Measurements from ENCODE around the gene LEMD2. TPM values are rescaled to one million over a fixed set of nuclear protein-coding genes. Genes with fewer than 3 reads are reported as not detected.

Gene LEMD2
- total RNA-seq, 2 experiments from 2014 or later, result 45.6 to 48.1 TPM

DNA sequence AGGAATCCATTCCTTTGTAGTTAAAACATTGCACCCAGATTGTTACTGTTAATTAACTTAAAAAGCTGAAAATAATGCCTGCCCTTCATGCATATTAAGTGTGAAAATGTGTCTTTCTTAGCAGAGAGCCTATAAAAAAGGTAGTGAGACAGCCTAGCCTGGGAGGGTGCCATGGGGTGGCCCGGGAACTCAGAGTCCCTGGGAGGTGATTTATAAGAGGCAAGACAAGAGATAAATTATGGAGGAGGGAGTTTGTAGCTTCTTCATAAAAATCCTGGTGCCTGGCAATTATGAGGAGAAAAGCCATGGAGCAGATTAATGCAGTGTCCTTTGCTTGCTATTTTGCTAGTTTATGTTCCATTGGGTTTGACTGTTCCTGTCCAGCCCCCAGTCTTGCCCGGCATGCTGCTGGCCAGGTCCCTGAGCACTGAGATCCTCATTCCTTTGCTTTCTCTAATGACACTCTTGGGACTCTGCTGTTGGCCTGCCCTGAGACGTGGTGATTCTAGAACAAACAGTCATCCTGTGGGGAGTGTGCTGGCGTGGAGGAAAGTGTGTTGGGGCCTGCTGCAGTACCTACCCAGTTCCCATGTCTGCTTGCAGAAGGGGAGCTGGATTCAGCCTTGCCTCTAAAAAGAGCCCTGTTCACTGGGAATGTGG, 10.7 kb upstream of the LEMD2 start:
- POLR2A ChIA-PET, result no interaction called here
- CTCF ChIA-PET, result no interaction called here

DNA sequence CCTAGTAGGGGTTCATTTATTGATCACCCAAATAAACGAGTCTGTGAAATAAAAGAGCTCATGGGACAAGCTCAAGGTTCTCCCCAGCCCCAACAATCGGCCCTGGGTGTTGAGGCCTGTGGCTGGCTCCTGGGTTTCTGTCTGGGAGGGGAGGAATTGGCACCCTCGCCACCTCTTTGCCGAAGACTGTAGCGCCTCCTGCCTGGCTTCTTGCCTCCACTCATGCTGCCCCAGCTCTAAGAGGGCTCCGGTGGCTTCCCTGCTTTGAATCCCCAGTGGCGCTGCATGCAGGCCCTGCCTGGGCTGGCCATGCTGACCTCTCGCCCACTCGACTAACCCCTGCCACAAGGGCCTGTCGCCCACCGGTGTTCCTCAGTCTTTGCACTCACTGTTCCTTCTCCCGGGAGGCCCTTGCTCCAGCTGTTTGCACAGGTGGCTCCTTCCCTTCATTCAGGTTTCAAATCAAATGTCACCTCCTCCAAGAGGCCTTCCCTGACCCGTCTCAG, 9.5 kb upstream of the LEMD2 start:
- ChIA-PET POLR2A (no interaction called here), CTCF (no interaction called here)

DNA sequence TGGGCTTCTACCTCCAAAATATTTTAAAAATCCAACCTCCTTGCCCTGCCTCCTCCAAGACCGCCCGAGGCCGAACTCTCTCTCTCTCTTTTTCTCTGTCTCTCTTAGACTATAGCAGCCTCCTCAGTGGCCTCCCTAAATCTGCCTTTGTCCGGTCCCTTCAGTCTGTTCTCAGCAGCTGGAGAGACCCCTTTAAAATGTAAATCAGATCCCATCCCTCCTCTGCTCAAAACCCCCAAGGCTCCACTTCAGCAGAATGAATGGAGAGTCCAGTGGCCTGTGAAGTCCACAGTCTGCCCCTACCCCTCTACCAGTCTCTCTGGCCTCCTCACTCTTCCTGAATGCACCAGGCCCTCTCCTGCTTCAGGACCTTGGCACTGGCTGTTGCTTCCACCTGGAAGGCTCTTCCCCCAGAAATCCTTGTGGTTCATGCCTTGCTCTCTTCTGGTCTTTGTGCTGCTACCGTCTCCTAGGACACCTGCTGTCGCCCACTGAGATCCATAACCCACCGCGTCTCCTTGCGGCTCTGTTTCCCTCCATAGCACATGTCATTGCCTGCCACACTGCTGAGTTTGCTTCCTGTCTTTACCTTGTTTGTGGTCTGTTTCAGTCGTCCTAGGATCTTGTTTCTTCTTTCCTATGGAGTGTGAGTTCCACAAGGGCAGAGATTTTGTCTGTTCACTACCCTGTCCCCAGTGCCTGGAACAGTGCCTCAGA, 8.9 kb upstream of the LEMD2 start:
- POLR2A ChIA-PET, result no interaction called here
- CTCF ChIA-PET, result no interaction called here

DNA sequence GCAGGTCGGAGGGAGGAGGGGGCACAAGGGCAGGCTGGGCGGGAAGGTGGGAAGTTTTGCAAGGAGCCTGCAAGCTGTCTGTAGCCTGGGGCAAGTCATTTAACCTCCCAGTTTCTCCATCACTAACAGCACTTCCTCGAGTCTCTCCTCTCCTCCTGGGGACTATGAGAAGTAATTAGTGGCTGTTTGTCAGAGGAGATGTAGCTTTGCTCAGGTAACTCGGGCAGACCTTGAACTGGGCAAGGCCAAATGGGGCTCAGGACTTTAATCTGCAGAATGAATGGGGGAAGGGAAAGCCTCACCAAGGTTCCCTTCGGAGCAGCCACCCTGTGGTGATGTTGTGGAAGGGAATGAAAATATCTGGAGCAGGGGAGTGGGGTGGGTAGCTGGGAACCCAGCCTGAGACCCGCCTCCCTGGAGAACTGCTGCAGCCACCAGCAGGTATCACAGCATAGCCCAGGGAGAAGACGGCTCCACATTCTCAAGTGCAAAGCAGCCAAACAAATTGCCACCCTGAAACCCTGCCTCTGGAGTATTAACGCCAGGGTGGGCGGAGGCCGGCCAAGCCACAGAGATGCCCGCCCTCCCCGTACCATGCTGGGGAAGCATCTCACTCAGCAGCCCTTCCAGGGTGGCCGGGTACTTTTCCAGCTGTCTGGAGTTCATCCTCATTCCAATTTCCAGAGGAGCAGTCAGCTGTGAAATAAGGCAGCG, 6.1 kb upstream of the LEMD2 start:
- ChIA-PET CTCF (interaction anchor here (1.8 to 1.9 kb wide), 2 partner anchors 27 to 232 kb away, joined by 4 to 6 read pairs; no protein-coding TSS in a partner anchor), POLR2A (no interaction called here)

DNA sequence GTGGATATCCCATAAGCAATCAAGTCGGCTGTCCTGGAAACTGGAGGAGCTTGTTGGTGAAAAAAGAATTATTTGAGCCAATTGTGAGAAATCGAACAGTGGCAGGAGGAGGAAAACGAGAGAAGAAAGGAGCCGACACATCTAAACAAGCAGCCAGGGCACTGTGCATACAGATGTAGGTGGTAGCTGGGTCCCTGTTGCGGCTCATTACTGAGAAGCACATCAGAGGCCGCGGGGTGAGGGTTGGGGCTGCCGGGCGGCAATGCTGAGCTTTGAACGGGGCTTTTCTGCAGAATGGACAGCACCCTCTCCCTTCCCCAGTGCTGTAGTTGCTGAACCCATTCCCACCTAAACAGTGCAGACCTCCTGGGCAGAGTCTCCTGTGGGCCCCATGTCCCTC, 4.1 kb upstream of the LEMD2 start:
- CTCF ChIA-PET, result no interaction called here
- POLR2A ChIA-PET, result interaction anchor here (0.6 kb wide), 1 partner anchor 14 kb away, joined by 3 read pairs; no protein-coding TSS in a partner anchor

DNA sequence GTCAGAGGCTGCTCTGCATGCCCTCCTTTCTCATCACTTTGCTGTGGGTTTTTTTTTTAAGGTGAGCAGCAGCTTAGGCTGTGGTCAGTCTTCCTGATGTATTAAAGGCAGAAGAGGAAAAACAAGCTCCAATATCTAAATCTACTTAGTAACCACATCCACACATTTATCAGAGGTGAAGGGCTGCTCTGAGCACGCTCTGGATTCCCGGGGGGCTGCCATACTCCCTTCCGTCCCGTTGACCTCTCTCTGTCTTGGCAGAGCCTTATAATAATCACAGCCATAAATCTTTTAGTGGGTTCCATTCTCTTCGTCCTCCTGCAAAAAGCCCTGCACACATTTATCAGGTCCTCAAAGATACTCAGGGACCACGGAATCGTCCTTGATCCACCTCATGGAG, 2.7 kb upstream of the LEMD2 start:
- CTCF ChIA-PET, result no interaction called here
- POLR2A ChIA-PET, result no interaction called here

DNA sequence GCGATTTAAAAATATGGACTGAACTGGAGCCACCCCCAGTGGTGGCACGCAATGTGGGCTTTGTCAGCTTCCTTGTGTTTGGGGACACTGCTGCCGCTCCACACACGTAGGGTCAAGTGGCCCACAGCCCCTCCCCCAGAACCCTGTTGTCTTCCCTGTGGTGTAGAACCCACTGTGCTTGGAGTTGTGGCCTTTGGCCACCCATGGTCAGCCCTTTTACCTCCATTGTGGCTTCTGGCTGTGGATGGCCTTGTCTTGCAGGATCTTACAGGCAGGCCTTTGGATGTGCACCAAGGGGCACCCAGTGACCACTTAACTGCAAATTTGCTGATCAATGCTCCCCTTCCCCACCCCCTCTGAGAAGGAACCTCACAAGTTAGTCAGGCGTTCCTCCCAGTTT, 2.0 kb upstream of the LEMD2 start:
- POLR2A ChIA-PET, result no interaction called here
- CTCF ChIA-PET, result no interaction called here

DNA sequence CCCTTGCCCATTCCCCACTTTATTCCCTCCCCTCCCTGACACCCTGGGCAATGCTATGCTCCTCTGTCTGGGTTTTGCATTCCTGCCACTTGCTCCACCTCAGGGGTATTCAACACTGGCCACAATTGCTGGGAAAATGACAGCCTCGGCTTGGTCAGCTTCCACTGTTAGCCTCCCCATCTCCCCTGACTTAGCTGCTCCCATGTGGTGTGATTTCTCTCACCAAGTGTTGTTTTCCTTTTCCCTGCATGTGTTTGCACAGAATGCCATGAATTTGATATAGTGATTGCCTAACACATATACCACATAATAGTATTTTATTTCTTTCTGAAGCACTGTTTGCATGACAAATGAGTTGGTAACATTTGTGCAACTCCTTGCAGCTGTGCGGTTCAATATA, 1.4 kb upstream of the LEMD2 start:
- POLR2A ChIA-PET, result no interaction called here
- CTCF ChIA-PET, result no interaction called here

DNA sequence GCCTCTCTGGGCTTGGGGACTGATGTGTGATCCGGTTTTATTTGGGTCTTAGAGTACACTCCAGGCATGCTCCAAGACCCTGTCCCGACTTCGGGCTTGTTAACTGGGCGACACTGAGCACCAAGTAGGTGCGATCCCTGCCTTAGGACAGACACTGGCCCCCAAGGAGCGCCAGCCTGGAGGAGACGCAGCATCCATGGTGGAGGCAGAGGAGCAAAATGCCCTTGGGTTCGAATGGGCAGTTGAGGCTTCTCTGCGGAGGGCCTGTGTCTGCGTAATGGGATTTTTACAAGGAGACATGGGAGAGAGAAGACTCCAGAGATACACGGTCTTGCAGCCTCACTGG, 593 bp upstream of the LEMD2 start:
- ChIA-PET CTCF (interaction anchor here (0.6 to 0.9 kb wide), 2 partner anchors 12 to 78 kb away, joined by 3 read pairs; partner anchors contain the start of gene UQCC2), POLR2A (no interaction called here)

DNA sequence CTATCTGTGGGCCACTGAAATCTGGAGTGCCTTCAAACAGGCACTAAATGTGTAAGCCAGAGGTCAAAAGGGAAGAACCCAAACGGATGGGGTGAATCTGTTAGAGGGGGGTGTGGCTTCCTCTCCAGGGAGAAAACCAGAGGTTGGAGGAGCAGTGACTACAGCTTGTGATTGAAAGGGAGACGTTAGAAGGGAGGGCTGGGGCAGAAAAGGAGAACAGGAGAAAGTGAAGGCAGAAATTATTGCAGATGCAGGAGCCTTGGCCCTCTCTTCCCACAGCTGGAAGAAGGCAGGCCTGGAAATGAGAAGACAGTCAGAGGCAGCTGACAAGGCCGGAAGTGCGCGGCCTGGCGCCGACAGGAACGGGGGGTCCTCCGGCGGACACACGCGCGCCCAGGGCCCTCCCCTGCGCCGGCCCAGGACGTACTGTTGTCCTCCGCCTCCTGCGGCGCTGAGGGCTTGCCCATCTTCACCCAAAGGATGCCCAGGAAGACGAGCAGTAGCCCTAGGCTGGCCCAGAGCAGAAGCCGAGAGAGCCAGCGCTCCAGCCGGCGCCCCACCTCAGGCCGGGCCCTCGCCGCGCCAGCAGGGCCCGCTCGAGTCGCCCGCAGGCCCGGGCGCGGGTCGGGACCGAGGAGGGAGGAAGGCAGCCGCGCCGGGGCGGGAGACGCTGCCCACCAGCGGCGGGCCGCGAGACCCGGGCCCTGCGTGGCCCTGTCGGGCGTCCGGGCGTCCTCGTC, 806 bp downstream of the LEMD2 start:
- POLR2A ChIA-PET, result no interaction called here
- CTCF ChIA-PET, result interaction anchor here (4.2 kb wide), 1 partner anchor 17 kb away, joined by 15 read pairs; no protein-coding TSS in a partner anchor

DNA sequence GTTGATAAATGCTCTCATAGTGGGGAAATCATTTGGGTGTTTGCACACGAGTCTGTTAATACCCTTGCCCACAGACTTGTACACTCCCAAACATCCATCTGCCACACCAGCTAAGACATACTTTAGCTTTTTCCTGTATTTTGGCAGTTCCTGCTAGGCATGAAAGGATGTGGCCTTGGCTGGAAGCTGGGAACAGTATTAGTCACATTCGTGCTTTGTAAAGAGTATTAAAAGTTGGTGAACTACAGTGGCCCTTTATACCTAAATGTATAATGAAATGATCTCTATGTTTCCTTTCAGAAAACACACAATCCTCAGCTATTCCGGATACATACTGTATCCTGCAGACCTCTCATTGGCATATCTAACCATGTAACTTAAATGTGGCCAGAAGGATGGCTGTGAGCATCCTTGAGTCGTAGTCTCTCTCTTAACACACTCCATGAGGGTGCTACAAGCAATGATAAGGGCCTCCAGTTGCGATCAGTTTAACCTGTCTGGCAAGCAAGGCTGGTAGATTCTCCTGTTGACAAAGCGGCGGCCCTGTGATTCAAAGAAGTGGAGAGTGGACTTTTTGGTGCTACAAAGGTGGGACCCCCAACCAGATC, 1.5 kb downstream of the LEMD2 start:
- ChIA-PET CTCF (interaction anchor here (4.2 kb wide), 1 partner anchor 16 kb away, joined by 15 read pairs; no protein-coding TSS in a partner anchor), POLR2A (no interaction called here)

DNA sequence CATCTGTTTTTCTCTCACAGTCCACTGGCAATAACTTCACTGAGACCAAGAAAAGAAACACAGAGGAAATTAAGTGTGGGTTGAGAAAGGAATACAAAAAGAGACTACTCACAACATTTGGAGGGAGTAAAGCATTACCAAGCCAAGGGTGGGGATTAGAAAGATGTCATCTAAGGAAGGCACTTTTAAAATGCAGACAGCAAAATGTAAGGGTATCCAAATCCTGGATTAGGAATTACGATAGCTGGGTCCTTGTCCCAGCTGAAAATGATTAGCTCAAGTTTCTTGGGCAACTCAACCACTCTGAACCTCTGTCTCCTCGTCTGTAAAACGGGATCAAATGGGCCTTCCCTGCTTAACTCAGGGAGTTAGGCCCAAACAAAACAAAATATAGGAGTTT, 2.2 kb downstream of the LEMD2 start:
- ChIA-PET POLR2A (no interaction called here), CTCF (interaction anchor here (4.2 kb wide), 1 partner anchor 15 kb away, joined by 15 read pairs; no protein-coding TSS in a partner anchor)

DNA sequence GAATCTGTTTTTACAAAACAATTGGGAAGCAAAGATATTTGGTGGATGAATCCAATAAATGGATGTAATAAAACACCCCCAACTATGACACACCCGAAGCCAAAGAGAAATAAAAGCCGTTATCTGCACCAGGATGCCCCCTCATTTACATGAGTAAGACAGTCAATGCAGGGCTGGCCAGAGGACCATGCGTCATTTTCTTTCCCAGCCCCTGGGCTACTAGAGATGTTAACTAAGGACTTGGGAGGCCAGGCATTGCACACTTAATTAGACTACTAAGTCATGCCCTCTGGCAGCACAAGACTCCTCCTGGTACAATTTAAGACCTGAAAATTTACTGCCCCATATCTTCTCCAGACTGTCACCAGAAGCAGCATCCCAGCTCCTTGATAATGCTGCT, 3.2 kb downstream of the LEMD2 start:
- ChIA-PET POLR2A (no interaction called here), CTCF (interaction anchor here (4.2 kb wide), 1 partner anchor 14 kb away, joined by 15 read pairs; no protein-coding TSS in a partner anchor)

DNA sequence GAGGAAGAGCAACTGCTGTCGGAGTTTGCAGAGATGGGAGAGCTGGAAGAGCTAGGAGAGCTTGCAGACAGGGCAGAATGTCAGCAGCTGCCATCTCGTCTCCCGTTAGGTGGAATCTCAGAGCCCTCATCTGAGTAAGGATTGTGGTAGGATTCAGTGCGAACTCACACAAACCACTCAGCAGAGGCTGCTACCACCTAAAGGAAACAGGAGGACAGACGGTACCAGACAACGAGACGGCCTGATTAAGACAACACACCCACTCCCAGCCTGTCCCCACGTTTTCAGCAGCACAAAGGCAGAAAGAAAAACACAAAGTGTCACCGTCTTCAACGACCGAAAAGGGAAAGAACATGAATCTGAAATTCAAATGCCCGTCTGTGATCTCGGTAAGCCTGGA, 4.1 kb downstream of the LEMD2 start:
- POLR2A ChIA-PET, result no interaction called here
- CTCF ChIA-PET, result interaction anchor here (1.1 to 4.2 kb wide), 2 partner anchors 13 to 243 kb away, joined by 3 to 15 read pairs; no protein-coding TSS in a partner anchor

DNA sequence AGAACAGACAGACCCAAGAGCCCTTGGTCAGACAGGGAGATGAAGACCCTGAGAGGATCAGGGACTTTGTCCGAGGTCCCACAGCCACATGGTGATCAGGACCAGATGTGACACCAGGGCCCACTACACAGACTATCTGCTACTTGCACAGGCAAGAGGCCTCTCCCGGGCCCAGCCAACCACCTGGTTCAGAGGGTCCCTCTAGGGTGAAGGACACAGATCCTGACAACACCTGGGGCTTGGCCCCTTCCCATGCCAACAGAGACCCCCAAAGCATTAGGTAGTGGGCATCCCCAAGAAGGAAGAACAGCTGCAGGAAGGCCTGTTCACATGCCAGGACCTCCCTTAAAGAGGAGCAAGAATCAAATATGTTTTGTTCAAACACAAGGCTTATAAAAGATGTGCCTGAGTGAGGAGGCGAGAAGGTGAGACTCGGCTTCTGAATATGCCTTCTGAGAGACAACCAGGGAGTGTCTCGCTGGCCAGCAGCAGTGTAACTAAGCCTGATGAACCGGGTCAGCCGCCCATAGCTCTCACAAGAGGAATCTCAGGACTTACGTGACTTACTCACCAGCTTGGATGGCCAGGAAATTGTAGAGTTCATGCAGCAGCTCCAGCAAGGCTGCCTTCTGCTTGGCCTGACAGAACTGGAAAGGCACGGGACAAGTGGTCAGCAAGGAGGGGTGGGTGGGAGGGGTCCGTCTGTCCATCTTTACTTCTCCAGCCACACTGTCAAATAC, 5.0 kb downstream of the LEMD2 start:
- ChIA-PET POLR2A (no interaction called here), CTCF (interaction anchor here (1.1 to 4.2 kb wide), 2 partner anchors 13 to 244 kb away, joined by 3 to 15 read pairs; no protein-coding TSS in a partner anchor)

DNA sequence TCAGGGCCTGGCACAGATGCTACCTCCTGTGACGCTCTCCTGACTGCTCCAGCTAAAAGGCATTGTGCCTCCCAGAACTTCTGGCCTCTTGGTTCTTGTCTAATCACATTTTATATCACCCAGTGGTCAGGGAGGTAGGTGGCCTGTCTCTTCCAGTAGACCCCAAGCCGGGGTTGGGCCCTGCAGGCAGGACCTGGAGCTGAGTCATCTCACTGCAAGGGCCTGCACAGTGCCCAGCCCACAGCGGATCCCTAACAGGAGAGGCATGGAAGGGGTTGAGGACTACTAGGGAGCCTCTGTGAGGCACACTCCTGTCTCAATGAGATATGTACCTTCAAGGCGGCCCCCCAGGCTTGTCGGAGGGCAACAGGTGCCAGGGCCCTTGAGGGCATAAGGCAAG, 6.4 kb downstream of the LEMD2 start:
- CTCF ChIA-PET, result interaction anchor here (0.6 kb wide), 1 partner anchor 11 kb away, joined by 3 read pairs; no protein-coding TSS in a partner anchor
- POLR2A ChIA-PET, result no interaction called here

DNA sequence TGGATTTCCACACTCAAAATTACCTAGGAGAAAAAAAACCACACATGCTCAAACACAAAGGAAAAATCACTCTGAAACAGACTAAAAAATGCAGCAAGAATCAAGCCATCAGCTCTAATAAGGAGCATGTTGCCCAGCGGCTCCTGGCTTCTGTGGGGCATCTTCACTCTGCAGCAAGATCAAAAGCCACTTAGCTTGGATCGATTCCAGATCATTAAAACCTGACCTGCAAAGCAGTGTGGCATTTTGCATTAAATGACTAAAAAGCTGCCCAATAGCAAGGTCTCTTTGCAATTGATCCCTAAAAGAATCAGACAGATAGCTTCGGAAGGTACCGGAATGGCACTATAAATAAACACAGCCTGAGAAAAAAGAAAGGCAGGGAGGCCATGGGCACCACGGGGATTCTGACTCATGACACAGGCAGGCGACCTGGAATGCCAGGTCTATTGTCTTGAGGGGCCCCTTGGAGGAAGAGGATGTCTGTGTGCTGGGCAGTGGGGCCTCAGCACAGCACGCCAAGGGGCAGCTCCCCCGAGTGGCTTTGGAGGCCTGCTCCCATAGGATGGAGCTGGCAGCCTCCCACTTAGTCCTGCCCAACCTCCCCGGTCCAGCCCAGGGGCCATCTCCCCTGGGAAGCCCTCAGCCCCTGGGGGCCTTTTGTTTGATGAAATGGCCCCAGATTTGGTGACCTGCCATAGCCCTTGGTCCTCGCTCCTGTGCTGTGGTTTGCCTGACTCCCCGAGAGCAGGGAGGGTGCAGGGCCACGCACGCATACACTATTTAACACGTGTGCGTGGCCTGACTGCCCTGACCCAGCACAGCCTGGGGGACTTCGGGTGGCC, 7.6 kb downstream of the LEMD2 start:
- ChIA-PET POLR2A (no interaction called here), CTCF (interaction anchor here (1.3 to 4.2 kb wide), 2 partner anchors 11 to 15 kb away, joined by 5 to 21 read pairs; no protein-coding TSS in a partner anchor)

DNA sequence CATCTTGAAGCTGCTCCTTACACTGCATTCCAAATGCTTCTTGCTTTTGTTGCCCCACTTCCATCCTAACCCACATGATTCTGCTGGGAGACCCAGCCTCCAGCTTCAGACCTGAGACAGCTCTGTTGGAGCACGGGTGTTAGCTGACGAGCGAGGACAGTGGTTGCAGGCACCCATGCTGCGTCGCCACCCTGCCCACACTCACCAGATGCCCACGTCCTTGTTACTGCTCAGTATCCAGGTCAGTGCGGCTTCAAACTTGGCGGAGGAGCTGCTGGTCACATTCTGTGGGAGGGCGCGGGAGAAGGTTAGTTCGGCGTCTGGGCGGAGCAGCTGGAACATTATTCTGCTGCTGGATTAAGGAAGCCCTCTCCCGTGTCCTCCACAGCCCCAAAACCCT, 9.0 kb downstream of the LEMD2 start:
- CTCF ChIA-PET, result interaction anchor here (1.3 to 4.2 kb wide), 2 partner anchors 10 to 13 kb away, joined by 5 to 21 read pairs; no protein-coding TSS in a partner anchor
- POLR2A ChIA-PET, result interaction anchor here (0.6 kb wide), 1 partner anchor 13 kb away, joined by 3 read pairs; no protein-coding TSS in a partner anchor

Data from activated CD8-positive, alpha-beta memory T cell treated with anti-CD3 and anti-CD28 coated beads for 36 hours (primary cell).